HG02884 (cell line): ENCODE results near the gene ETV3.

Experiments used
- ATAC-seq: cut with Tn5 transposase; IDR thresholded peaks from one replicate; pipeline ENCODE4 v1.9.1; 2021; ENCODE audit warnings: mild to moderate bottlenecking, moderate library complexity; ENCODE audit not compliant: unreplicated experiment

The ETV3 gene

DNA sequence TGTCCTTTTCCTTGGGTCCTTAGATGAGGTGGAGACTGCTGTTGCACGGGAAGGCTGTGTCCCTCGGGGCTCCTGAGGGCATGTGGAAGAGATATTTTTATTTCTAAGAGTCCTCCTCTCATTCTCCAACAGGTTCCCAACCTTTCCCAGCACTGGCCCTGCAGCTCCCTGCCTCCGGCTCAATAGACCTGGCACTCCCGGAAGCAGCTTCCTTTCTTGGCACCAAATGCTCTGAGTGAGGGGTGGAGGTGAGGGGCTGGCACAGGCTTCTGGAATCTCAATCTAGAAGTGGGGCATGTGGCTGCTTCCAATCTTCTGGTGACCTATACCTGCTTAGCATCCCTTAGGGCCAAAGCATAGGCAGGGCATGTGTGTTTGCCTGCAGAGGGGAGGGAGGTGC, 43.1 kb downstream of the ETV3 start:
- ATAC-seq: no peak

DNA sequence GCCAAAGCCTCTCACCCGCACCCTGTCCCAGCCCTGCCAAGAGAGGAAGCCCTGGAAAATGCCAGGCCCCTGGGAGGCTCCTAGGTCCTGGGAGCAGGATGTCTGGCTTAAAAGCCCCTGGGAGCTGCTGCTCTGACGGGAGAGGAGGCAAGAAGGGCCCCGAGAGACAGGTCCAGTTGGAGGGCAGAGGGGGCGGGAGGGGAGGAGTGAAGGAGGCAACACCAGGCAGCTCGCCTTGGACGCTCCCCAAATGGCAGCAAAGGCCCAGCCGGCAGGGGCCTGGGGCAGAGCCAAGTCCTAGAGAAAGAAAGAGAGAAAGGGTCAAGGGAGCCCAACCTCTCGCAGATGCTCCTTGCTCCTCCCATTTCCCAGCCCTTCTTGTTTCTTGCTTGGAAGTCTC, 45.4 kb downstream of the ETV3 start:
- ATAC-seq: no peak

DNA sequence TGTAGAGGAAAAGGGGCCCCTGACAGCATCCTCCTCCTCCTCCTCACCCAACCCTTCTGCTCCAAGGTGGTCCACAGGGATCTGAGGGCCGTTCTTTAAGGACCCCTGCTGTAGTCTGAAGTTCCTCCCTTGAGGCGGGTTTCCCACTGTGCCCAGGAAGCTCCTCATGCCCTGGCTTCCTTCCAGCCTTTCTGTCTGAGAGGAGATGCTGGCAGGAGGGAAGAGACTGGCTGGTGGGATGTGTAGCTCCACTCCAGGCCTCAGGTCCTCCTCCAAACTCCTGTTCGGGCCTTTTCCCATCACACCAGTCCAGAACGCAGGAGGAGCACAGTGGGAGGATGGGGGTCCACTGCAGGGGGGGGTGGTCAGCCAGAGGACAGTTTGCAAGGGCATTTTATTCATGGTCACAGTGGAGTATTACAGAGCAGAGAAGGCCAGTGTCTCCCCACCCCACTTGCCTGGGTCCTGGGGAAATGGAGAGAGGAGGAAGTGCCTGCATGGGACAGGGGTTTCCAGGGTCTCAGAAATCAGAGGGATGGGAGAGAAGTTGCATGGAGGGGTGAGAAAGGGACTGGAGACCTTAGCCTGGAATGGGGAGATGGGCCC, 46.4 kb downstream of the ETV3 start:
- ATAC-seq: no peak

DNA sequence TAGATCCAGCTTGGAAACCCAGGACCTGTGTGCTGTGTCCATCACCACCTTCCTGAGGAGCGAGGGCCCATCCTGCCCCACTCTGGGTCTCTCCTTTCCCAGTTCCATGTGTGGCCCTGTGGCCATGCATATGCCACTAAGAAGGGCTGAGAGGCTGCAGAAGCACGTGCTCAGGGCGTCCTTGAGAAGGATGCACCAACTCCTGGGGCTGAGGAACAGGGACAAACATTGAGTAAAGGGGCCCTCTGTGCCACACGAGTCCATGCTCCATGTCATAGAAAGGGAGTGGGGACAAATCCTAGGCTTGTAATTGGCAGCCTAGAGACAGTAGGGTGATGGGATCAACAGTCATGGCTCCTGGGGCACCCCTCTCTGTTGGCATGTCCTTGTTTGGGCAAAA, 47.0 kb downstream of the ETV3 start:
- no peak for ATAC-seq

DNA sequence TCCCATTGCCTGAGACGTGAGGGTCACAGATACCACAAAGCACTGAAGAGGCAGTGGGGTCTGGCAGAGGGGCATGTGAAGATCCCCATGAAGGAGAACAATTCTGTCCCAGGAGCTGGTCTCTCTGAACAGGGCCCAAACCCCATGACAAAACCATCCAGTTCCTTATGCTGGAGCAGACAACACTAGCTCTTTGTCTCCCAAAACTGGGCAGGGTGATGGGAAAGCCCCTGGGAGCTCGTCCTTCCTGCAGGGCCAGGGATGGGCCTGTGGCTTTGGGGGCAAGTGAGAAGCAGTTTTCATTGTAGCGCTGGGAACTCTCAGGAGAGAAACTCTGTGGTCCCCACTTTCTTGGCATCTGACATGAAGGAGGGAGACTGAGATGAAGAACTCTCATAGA, 47.4 kb downstream of the ETV3 start:
- no peak for ATAC-seq

DNA sequence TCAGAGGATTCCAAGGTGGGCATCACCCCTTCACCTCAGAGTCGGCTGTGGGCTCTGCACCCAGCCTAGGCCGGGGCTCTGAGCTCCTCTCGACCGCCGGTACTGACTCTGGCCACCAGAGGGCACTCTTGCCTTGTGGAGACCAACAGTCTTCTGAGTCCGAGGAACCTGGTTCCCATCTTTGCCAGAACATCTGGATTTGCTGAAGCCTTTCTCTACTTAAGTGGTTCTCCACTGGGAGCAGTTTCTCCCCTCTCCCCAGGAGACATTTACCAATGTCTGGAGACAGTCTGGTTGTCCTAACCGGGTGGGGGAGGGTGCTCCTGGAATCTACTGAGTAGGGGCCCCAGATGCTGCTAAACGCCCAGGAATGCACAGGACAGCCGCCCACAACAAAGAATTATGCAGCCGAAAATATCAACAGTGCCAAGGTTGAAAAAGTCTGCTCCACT, 48.0 kb downstream of the ETV3 start:
- no peak for ATAC-seq

DNA sequence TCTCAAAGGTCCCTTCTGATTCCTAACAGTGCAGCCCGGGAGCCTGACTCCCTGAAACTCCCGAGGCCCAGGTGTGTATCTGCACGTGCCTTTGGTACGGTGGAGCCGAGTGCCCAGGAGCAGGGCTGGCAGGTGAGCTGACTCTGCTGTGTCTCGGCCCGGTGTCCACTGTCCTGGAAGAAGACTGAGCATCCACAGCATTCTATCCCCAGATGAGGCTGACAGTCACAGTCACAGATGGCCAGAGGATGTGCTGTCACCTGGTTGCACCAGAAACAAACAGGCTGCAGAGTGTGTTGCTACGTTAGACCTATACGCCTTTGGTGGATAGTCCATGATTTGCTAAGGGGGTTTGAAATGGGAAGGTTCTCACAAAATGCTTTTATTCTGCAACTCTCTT, 48.4 kb downstream of the ETV3 start:
- no peak for ATAC-seq

DNA sequence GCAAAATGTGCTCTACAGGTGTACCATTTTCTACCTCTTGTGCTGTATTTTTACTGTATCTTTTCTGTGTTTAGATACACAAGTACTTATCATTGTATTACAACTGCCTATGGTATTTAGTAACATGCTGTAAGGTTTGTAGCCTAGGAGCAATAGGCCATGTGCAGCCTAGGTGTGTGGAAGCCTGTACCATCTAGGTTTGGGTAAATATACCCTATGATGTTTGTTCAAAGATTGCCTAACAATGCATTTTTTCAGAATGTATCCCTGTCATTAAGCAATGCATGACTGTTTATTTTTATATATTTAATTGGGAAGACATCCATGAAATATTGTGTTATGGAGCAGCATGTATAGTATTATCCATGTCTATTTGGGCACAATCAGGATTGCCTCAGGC, 49.6 kb downstream of the ETV3 start:
- no peak for ATAC-seq

DNA sequence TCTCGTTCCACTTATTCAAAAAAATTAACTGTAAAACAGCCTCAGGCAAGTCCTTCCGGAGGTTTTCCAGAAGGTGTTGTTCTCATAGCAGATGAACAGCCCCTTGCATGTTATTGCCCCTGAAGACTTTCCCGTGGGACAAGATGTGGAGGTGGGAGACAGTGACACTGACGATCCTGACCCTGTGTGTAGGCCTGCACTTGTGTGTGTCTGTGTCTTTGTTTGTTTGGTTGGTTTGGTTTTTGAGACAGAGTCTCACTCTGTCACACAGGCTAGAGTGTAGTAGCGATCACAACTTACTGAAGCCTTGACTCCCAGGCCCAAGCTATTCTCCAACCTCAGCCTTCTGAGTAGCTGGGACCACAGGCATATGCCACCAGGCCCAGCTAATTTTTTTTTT, 51.2 kb downstream of the ETV3 start:
- ATAC-seq: no peak

DNA sequence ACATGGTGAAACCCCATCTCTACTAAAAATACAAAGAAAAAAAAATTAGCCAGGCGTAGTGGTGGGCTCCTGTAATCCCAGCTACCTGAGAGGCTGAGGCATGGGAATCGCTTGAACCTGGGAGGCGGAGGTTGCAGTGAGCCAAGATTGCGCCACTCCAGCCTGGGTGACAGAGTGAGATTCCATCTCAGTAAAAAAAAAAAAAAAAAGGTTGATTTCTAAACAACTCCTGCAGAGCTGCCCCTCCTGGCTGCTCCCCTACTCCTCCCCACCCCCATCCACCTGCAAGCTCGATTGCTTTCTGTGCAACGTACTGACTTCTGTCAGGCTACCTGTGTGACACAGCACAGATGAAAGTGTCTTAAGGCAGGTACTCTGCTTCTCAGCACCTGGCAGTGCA, 51.9 kb downstream of the ETV3 start:
- no peak for ATAC-seq

DNA sequence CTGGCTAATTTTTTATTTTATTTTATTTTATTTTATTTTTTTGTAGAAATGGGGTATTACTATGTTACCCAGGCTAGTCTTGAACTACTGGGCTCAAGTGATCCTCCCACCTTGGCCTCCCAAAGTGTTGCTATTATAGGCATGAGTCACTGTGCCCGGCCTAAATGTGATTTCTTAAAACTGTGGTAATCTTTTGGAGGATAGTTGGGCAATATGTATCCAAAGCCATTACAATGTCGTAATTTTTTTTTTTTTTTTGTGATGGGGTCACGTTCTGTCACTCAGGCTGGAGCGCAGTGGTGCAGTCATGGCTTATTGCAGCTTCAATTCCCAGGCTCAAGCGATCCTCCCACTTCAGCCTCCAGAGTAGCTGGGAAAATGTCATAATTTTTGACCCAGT, 52.8 kb downstream of the ETV3 start:
- ATAC-seq: no peak

DNA sequence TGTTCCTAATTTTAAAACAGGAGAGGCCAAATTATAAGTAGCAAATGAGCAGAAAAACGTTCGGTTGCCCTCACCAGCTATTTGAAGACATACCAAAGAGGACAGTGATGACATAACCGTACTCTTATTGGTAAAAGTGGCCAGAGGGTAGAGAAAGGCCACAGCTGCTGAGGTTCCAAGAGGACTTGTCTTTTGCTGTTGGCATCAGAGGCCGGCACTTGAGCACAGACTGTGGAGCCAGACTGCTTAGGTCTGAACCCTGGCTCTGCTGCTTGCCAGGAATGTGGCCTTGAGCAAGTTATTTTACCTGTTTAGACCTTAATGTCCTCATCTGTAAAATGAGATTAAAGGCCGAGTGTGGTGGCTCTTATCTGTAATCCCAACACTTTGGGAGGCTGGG, 53.5 kb downstream of the ETV3 start:
- ATAC-seq: no peak

DNA sequence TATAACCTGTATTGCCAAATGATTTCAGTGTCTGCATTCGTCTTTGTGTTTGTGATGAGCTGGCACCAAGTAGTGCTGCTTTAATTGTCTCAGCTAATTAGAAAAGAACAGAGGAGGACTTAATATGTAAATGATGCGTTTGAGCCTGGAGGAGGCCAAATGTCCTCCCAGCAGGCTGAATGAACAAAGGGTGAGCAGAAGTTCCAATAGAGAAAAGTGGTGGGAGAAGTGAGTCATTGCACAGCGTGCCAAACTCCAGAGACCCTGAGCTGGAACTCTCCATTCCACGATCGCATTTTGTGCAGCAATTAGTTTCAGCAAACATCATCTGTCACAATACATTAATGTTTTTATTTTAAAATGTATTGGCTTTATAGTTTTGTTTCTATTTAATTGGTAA, 56.5 kb downstream of the ETV3 start:
- ATAC-seq: no peak

DNA sequence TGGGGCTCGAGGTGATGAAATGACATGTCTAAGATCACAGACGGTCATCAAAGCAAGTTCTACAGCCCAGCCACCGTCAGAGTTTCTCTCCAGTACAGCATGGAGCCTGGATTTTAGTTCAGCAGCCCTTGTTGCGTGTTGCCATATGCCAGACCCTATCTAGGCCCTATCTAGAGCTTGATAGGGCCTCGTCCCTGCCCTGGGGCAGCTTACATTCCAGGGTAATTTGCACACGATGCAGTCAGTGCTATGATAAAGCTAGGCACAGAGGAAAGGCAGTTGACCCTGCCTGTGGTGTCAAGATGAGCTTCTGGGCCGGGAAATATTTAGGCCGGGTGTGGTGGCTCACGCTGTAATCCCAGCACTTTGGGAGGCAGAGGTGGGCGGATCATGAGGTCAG, 57.5 kb downstream of the ETV3 start:
- no peak for ATAC-seq

DNA sequence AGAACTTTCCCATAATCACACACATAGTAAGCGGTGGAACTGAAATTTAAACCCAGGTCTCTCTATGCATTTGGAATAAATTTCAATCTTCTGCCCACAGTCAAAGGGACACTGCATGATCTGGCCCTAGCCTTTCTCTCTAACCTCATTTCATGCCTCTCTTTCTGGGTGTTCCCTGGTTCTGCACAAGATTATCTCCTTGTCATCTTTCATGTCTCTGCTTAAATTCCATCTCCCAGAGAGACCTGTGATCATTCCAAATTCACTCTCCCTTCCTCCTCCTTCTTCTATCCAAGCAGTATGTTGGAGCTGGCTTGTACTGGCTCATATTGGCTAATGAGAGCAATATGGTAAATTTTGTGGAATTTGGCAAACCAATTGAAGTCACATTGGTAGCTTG, 60.8 kb downstream of the ETV3 start:
- no peak for ATAC-seq

DNA sequence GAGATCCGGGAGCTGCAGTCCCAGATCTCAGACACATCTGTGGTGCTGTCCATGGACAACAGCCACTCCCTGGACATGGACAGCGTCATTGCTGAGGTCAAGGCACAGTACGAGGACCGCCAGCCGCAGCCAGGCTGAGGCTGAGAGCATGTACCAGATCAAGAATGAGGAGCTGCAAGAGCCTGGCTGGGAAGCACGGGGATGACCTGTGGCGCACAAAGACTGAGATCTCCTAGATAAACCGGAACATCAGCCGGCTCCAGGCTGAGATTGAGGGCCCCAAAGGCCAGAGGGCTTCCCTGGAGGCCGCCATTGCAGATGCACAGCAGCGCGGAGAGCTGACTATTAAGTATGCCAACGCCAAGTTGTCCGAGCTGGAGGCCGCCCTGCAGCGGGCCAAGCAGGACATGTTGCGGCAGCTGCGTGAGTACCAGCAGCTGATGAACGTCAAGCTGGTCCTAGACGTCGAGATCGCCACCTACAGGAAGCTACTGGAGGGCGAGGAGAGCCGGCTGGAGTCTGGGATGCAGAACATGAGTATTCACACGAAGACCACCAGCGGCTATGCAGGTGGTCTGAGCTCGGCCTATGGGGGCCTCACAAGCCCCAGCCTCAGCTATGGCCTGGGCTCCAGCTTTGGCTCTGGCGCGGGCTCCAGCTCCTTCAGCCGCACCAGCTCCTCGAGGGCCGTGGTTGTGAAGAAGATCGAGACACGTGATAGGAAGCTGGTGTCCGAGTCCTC, 64.1 kb downstream of the ETV3 start:
- ATAC-seq: no peak
